ENCODE results near the gene IGF2R. TPM values are rescaled to one million over a fixed set of nuclear protein-coding genes. Genes with fewer than 3 reads are reported as not detected.

The IGF2R gene
- polyA plus RNA-seq, 3 donors from 2014 or later: 17.2 to 54.9 (median 21.4) TPM

- Mint-ChIP-seq H3K4me1 (peaks cover 97 to 100% of the 10 kb centered on the region in 2 donors), H3K27ac (peak overlapping the region; percentile 97 to 100 (median 98)), H3K36me3 (peaks cover 0 to 4% (median 3%) of the 10 kb centered on the region in 3 donors), H3K27me3 (ENCODE audit: low read depth in 3 of 3) (peaks cover 4 to 5% (median 5%) of the 10 kb centered on the region in 3 donors), H3K9me3 (no peaks in the 10 kb centered on the region), H3K4me3 (peak overlapping the region; percentile 81 to 94 (median 85))
- peak; percentile 59 to 62 (median 60) for DNase-seq
Observed at GRCh38 chr6:159982731-159983506, 14.0 kb downstream of the IGF2R start.

GRCh38 chr6:159983641-159984080 is 14.8 kb downstream of the IGF2R start:
- DNase-seq: no peak
- H3K27me3 Mint-ChIP-seq (ENCODE audit: low read depth in 3 of 3): peaks cover 4% of the 10 kb centered on the region in 3 donors
- peaks cover 0 to 4% (median 3%) of the 10 kb centered on the region in 3 donors for H3K36me3 Mint-ChIP-seq
- H3K9me3 Mint-ChIP-seq: no peaks in the 10 kb centered on the region
- H3K27ac Mint-ChIP-seq: peak overlapping the region; percentile 97 to 100 (median 98)
- peaks cover 97 to 100% of the 10 kb centered on the region in 2 donors for H3K4me1 Mint-ChIP-seq
- peak overlapping the region; percentile 81 to 94 (median 85) for H3K4me3 Mint-ChIP-seq

DNA sequence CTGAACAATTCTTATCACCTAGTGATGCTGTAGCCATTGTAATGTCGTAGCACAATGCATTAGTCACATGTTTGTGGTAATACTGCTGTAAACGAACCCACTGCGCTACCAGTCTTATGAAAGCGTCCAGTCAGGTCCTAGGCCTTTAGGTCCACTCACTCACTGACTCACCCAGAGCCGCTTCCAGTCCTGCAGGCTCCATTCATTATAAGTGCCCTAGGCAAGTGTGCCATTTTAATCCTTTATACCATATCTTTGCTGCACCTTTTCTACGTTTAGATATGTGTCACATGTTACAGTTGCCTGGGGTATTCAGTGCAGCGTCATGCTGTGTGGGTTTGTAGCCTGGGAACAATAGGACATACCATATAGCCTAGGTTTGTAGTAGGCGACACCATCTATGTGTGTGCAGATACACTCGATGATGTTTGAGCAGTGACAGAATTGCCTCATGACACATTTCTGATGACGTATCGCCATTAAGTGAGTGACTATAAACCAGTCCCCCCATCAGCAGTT is 15.4 kb downstream of the IGF2R start:
- H3K36me3 Mint-ChIP-seq: peaks cover 0 to 2% (median 1%) of the 10 kb centered on the region in 3 donors
- peaks cover 97 to 100% of the 10 kb centered on the region in 2 donors for H3K4me1 Mint-ChIP-seq

GRCh38 chr6:159985296-159985945 is 16.5 kb downstream of the IGF2R start:
- Mint-ChIP-seq H3K36me3 (no peaks in the 10 kb centered on the region), H3K4me1 (peaks cover 97 to 100% of the 10 kb centered on the region in 2 donors), H3K4me3 (peak overlapping the region in 4 of 5 donors; percentile 43 to 62 (median 56)), H3K27ac (peak overlapping the region; percentile 75 to 98 (median 90)), H3K27me3 (ENCODE audit: low read depth in 3 of 3) (peaks cover 0 to 3% (median 3%) of the 10 kb centered on the region in 3 donors), H3K9me3 (no peaks in the 10 kb centered on the region)
- no peak for DNase-seq

More for the DNA sequence above, 15.4 kb downstream of the IGF2R start:
- H3K27ac Mint-ChIP-seq: peak overlapping the region; percentile 97 to 100 (median 98)
- H3K4me3 Mint-ChIP-seq: peak overlapping the region; percentile 81 to 94 (median 85)
- H3K9me3 Mint-ChIP-seq: no peaks in the 10 kb centered on the region
- peak in 1 of 3 donors; percentile 23 for DNase-seq
- H3K27me3 Mint-ChIP-seq (ENCODE audit: low read depth in 3 of 3): peaks cover 2 to 3% (median 3%) of the 10 kb centered on the region in 3 donors

DNA sequence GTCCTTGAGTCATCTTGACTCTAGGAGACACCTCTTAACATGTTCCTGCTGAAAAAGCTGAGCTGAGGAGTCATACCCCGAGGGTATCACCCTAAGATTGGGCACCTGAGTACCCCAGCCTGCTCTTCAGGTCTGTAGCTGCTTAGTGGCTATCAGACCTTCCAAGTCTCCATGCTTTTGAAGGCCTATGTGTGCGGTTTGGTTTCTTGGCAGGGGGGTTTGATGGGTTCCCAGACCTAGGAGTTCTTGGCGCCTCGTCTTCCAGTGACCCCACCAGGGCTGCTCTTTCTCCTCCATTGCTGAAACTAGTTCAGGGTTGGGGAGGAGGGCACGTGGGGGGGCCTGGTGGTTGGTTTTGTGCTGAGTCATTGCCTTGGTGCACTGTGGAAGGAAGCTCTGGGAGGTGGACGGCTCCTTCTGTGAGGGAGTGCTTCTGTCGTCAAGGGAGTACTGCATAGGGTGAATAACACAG is 20.1 kb downstream of the IGF2R start:
- Mint-ChIP-seq H3K27me3 (ENCODE audit: low read depth in 3 of 3) (peaks cover 0 to 3% (median 0%) of the 10 kb centered on the region in 3 donors), H3K9me3 (no peaks in the 10 kb centered on the region), H3K4me1 (peaks cover 96 to 100% of the 10 kb centered on the region in 2 donors), H3K36me3 (peaks cover 9 to 24% (median 12%) of the 10 kb centered on the region in 3 donors), H3K27ac (peak overlapping the region; percentile 68 to 79 (median 74)), H3K4me3 (peak overlapping the region; percentile 20 to 47 (median 42))
- DNase-seq: peak in 1 of 3 donors; percentile 26

- no peaks in the 10 kb centered on the region for H3K9me3 Mint-ChIP-seq
- no peak for DNase-seq
- peaks cover 0 to 3% (median 0%) of the 10 kb centered on the region in 3 donors for H3K27me3 Mint-ChIP-seq (ENCODE audit: low read depth in 3 of 3)
- peak overlapping the region; percentile 64 to 79 (median 74) for H3K27ac Mint-ChIP-seq
- peaks cover 97 to 100% of the 10 kb centered on the region in 2 donors for H3K4me1 Mint-ChIP-seq
- H3K36me3 Mint-ChIP-seq: peaks cover 14 to 31% (median 17%) of the 10 kb centered on the region in 3 donors
- peak overlapping the region; percentile 20 to 72 (median 63) for H3K4me3 Mint-ChIP-seq
Observed at GRCh38 chr6:159989492-159990480, 20.9 kb downstream of the IGF2R start.

DNA sequence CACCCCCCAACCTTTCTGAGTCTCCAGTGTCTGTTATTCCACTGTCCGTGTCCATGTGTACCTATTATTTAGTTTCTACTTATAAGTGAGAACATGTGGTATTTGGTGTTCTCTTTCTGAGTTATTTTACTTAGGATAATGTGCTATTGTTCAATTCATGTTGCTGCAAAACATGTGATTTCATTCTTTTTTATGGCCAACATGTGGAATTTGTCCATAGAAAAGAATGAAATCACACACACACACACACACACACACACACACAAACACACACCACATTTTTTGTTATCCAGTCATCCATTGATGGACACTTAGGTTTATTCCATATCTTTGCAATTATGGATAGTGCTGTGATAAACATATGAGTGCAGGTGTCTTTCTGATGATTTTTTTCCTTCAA is 23.5 kb downstream of the IGF2R start:
- Mint-ChIP-seq H3K27ac (peak overlapping the region in 4 of 6 donors; percentile 36 to 82 (median 72)), H3K36me3 (peaks cover 23 to 40% (median 23%) of the 10 kb centered on the region in 3 donors), H3K4me1 (peaks cover 99 to 100% of the 10 kb centered on the region in 2 donors), H3K27me3 (ENCODE audit: low read depth in 3 of 3) (peaks cover 0 to 3% (median 2%) of the 10 kb centered on the region in 3 donors), H3K4me3 (peak overlapping the region in 2 of 5 donors; percentile 34 to 49), H3K9me3 (no peaks in the 10 kb centered on the region)
- no peak for DNase-seq

DNA sequence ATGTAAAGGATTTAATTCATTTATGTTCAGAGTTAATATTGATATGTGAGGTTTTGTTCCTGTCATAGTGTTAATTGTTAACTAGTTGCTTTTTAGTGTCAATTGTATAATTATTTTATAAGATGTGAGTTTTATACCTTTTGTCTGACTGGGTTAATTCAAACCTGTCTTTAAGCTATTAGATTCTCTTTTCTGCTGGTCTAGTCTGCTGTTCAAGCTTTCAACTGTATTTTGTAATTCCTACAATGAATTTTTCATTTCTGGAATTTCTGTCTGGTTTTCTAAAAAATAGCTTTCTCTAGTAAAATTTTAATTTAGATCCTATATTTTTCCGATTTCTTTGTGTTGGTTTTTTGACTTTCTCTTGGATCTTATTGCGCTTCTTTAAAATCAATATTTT is 26.5 kb downstream of the IGF2R start:
- Mint-ChIP-seq H3K36me3 (peaks cover 27 to 56% (median 31%) of the 10 kb centered on the region in 3 donors), H3K27ac (peak overlapping the region in 3 of 6 donors; percentile 57 to 74 (median 72)), H3K27me3 (ENCODE audit: low read depth in 3 of 3) (peaks cover 0 to 6% (median 3%) of the 10 kb centered on the region in 3 donors), H3K4me3 (peak overlapping the region in 1 of 5 donors; percentile 36), H3K4me1 (peaks cover 99 to 100% of the 10 kb centered on the region in 2 donors), H3K9me3 (no peaks in the 10 kb centered on the region)
- DNase-seq: no peak

DNA sequence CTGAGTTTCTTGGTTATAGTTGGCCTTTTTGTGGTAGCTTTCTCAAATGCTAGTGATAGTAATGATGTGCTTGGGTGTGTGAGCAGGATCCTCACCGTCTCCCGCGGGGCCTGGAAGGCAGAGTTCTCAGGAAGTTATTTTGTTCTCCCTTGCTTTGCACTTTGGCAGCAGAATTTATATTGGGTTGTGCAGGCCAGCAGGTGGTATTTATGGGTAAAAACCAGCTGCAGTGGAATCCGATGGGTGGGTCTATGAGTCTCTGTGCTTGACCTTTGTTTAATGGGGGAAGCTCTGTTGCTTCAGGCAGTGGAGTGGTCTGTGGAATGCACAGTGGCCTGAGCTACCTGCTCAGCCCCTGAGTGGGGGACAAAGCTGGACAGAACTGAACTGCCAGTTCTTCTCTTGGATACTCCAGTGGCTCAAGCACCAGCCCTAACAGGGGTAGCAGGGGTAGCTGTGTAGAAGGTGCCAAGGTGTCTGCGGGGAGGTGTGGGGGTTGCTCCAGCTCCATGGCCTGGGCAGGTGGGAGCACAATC is 27.3 kb downstream of the IGF2R start:
- DNase-seq: no peak
- peaks cover 27 to 57% (median 31%) of the 10 kb centered on the region in 3 donors for H3K36me3 Mint-ChIP-seq
- peak overlapping the region; percentile 26 to 60 (median 39) for H3K4me3 Mint-ChIP-seq
- H3K9me3 Mint-ChIP-seq: no peaks in the 10 kb centered on the region
- peak overlapping the region; percentile 36 to 72 (median 62) for H3K27ac Mint-ChIP-seq
- peaks cover 92 to 98% of the 10 kb centered on the region in 2 donors for H3K4me1 Mint-ChIP-seq
- peaks cover 0 to 6% (median 3%) of the 10 kb centered on the region in 3 donors for H3K27me3 Mint-ChIP-seq (ENCODE audit: low read depth in 3 of 3)

DNA sequence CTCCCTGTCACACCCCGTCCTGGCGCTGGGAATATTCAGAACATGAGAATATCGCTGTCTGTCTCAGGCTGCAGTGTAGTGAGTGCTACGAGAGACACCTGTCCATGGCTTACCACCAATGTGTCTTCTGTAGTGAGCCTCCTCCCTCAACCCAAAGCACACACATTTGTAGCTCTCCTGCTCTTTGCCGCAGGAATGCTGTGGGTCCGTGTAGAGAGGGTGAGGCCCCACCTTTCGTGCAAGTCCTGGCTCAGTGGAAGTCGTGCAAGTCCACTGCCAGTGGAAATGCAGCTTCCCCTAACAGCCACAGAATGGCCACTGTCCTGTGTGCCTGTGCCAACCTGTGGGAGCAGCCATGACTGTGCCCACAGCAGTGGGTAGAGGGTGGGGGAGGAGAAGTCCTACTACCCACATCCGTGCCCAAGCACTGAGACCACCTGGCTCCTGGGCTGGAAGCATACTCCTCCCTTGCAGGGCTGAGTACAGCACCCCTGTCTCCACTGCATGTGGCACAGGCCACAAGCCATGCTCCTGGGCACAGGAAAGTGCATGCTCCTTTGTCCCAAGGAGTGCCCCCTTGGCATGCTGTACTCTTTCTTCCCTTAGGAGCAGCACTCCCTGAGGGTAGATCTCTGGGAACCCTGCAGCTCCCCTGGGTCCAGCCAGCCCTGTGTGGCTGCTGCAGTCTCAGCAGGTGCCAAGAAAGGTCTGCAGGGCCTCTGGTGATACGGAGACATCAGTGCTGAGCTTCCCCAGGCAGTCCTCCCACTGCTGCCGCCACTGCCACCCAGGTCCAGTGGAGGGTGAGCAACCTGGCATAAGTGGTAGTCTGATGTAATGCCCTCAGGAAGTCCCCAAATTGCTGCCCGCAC is 28.0 kb downstream of the IGF2R start:
- peaks cover 87 to 96% of the 10 kb centered on the region in 2 donors for H3K4me1 Mint-ChIP-seq
- peaks cover 0 to 6% (median 3%) of the 10 kb centered on the region in 3 donors for H3K27me3 Mint-ChIP-seq (ENCODE audit: low read depth in 3 of 3)
- H3K4me3 Mint-ChIP-seq: no peak overlapping the region
- peaks cover 27 to 52% (median 31%) of the 10 kb centered on the region in 3 donors for H3K36me3 Mint-ChIP-seq
- H3K27ac Mint-ChIP-seq: peak overlapping the region; percentile 38 to 74 (median 61)
- DNase-seq: no peak
- H3K9me3 Mint-ChIP-seq: no peaks in the 10 kb centered on the region

DNA sequence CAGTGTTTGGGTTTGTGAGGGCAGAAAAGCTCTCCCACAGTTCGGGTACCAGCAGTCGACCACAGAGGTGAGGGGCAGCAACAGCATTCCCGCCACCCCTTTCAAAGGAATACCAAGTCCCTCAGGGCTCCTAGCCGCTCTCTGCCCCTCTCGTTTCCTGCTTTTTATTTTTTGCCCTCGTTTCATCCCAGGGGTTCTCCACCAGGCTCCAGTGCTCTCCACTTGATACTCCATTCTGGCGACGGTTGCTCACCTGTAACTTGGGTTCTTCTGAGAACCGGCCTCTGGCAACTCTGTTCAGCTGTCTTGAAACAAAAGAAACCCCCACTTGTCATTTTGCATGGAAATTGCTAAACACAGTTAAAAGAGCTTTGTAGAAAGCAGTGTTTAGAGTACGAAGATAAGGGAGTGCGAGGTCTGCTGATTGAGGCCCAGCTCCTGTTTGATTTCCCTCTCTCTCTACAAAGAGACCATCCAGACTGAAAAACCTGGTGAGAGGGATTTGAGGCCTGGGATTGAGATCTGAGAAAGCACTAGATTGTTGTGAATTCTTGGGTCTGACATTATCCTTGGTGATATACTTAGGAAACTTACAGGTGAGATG is 28.7 kb downstream of the IGF2R start:
- peaks cover 0 to 6% (median 3%) of the 10 kb centered on the region in 3 donors for H3K27me3 Mint-ChIP-seq (ENCODE audit: low read depth in 3 of 3)

More for the DNA sequence above, 28.7 kb downstream of the IGF2R start:
- Mint-ChIP-seq H3K4me1 (peaks cover 84 to 95% of the 10 kb centered on the region in 2 donors), H3K9me3 (no peaks in the 10 kb centered on the region), H3K4me3 (peak overlapping the region; percentile 28 to 49 (median 37)), H3K36me3 (peaks cover 23 to 44% (median 30%) of the 10 kb centered on the region in 3 donors), H3K27ac (peak overlapping the region; percentile 38 to 85 (median 72))
- no peak for DNase-seq

Measured in immature natural killer cell (primary cell).